Astrocyte (in vitro differentiated cells and primary cell): ENCODE measurements around the gene PRDM10. TPM values are rescaled to one million over a fixed set of nuclear protein-coding genes. Genes with fewer than 3 reads are reported as not detected.

Source experiments
- DNase-seq: peaks from one replicate; pipeline ENCODE4 v3.0.0-alpha.2; 2010; ENCODE audit warnings: low read depth
- FAIRE-seq: peaks from 2 replicates; lab custom pipeline; 2011; peaks lifted over from hg19 to GRCh38; lab: Jason Lieb, UNC
- H2AFZ ChIP-seq: 2 replicates; pipeline ENCODE4 v1.6.0; 2012; ENCODE audit warnings: low read depth, low read length, inconsistent platforms
- H3K27ac ChIP-seq: 2 replicates; pipeline ENCODE4 v1.5.1; 2011; ENCODE audit warnings: low read depth, low read length, inconsistent platforms
- H3K27me3 ChIP-seq: 2 replicates; pipeline ENCODE4 v1.6.0; 2011; ENCODE audit warnings: low read length, inconsistent platforms; ENCODE audit not compliant: insufficient read depth
- H3K36me3 ChIP-seq: 2 replicates; pipeline ENCODE4 v1.5.1; 2011; ENCODE audit warnings: low read length, inconsistent platforms; ENCODE audit not compliant: insufficient read depth
- H3K4me1 ChIP-seq: 2 replicates; pipeline ENCODE4 v1.5.1; 2011; ENCODE audit warnings: low read length, inconsistent platforms; ENCODE audit not compliant: insufficient read depth
- H3K4me2 ChIP-seq: 2 replicates; pipeline ENCODE4 v1.6.0; 2012; ENCODE audit warnings: low read length, inconsistent platforms
- H3K4me3 ChIP-seq: 2 replicates; pipeline ENCODE4 v1.5.1; 2011; ENCODE audit warnings: low read depth, mild to moderate bottlenecking, low read length, inconsistent platforms; ENCODE audit not compliant: insufficient read depth
- H3K79me2 ChIP-seq: 2 replicates; pipeline ENCODE4 v1.6.0; 2012; ENCODE audit warnings: mild to moderate bottlenecking, low read length, inconsistent platforms; ENCODE audit not compliant: insufficient read depth
- H3K9ac ChIP-seq: 2 replicates; pipeline ENCODE4 v1.6.0; 2012; ENCODE audit warnings: mild to moderate bottlenecking, low read length, inconsistent platforms
- H3K9me3 ChIP-seq: 2 replicates; pipeline ENCODE4 v1.5.1; 2012; ENCODE audit warnings: low read depth, mild to moderate bottlenecking, low read length, inconsistent platforms; ENCODE audit not compliant: insufficient read depth
- H4K20me1 ChIP-seq: 2 replicates; pipeline ENCODE4 v1.6.0; 2012; ENCODE audit warnings: low read length, inconsistent platforms; ENCODE audit not compliant: insufficient read depth
- H3K27ac Mint-ChIP-seq: one replicate; pipeline ENCODE4 v1.8.0; 2021; ENCODE audit warnings: mild to moderate bottlenecking, mixed read lengths; ENCODE audit not compliant: unreplicated experiment
- H3K27me3 Mint-ChIP-seq: one replicate; pipeline ENCODE4 v1.8.0; 2021; ENCODE audit warnings: low read depth, mixed read lengths; ENCODE audit not compliant: unreplicated experiment
- H3K36me3 Mint-ChIP-seq: one replicate; pipeline ENCODE4 v1.8.0; 2021; ENCODE audit warnings: low read depth, mixed read lengths; ENCODE audit not compliant: unreplicated experiment
- H3K4me1 Mint-ChIP-seq: one replicate; pipeline ENCODE4 v1.8.0; 2021; ENCODE audit warnings: low read depth, mixed read lengths; ENCODE audit not compliant: unreplicated experiment
- H3K4me3 Mint-ChIP-seq: one replicate; pipeline ENCODE4 v1.8.0; 2021; ENCODE audit warnings: mild to moderate bottlenecking, moderate library complexity, mixed read lengths; ENCODE audit not compliant: unreplicated experiment
- H3K9me3 Mint-ChIP-seq: one replicate; pipeline ENCODE4 v1.8.0; 2021; ENCODE audit warnings: mild to moderate bottlenecking, mixed read lengths; ENCODE audit not compliant: unreplicated experiment
- CTCF ChIP-seq: IDR thresholded peaks from 2 replicates; pipeline ENCODE4 v1.5.1; 2011; ENCODE audit warnings: low read depth, mild to moderate bottlenecking, inconsistent platforms, low read length, moderate library complexity; ENCODE audit not compliant: insufficient read depth
- EZH2 ChIP-seq: IDR thresholded peaks from 2 replicates; pipeline ENCODE4 v1.6.1; 2012; ENCODE audit warnings: mild to moderate bottlenecking, low read length, inconsistent platforms; ENCODE audit not compliant: insufficient read depth
- total RNA-seq: library from RNA; stranded (reverse); gene quantifications from 2 replicates; pipeline ENCODE4 v1.2.1, GENCODE V29; 2021

Gene PRDM10
- total RNA-seq, 1 donor from 2014 or later: 10.1 TPM

GRCh38 chr11:129948926-129949466, 53.6 kb downstream of the PRDM10 start:
- no peak for TF ChIP-seq CTCF
- TF ChIP-seq EZH2: no peak
- Histone ChIP-seq H3K79me2 (no peaks in the 10 kb centered on the region), H3K4me1 (peaks cover 6% of the 10 kb centered on the region)

GRCh38 chr11:129947474-129947873, 55.2 kb downstream of the PRDM10 start:
- FAIRE-seq (no peak), DNase-seq (no peak)
- Histone ChIP-seq H3K27ac (no peak overlapping the region), H2AFZ (no peak overlapping the region), H3K36me3 (no peaks in the 10 kb centered on the region), H3K27me3 (no peaks in the 10 kb centered on the region), H3K9me3 (no peaks in the 10 kb centered on the region), H3K9ac (no peak overlapping the region), H4K20me1 (peaks cover 17% of the 10 kb centered on the region), H3K4me3 (no peak overlapping the region), H3K4me2 (no peak overlapping the region), H3K4me1 (peaks cover 6% of the 10 kb centered on the region), H3K79me2 (no peaks in the 10 kb centered on the region)
- peaks cover 9% of the 10 kb centered on the region for H3K36me3 Mint-ChIP-seq
- H3K27me3 Mint-ChIP-seq: no peaks in the 10 kb centered on the region
- H3K4me1 Mint-ChIP-seq: peaks cover 39% of the 10 kb centered on the region
- H3K27ac Mint-ChIP-seq: peak overlapping the region; percentile 22
- no peak overlapping the region for H3K4me3 Mint-ChIP-seq
- TF ChIP-seq EZH2 (no peak), CTCF (no peak)
- no peaks in the 10 kb centered on the region for H3K9me3 Mint-ChIP-seq

More at GRCh38 chr11:129948926-129949466, 53.6 kb downstream of the PRDM10 start:
- H3K9me3 ChIP-seq: no peaks in the 10 kb centered on the region
- H3K4me3 ChIP-seq: no peak overlapping the region
- FAIRE-seq (no peak), DNase-seq (no peak)
- Mint-ChIP-seq H3K4me1 (peaks cover 39% of the 10 kb centered on the region), H3K4me3 (no peak overlapping the region), H3K27me3 (no peaks in the 10 kb centered on the region), H3K9me3 (no peaks in the 10 kb centered on the region), H3K27ac (no peak overlapping the region), H3K36me3 (peaks cover 8% of the 10 kb centered on the region)
- H4K20me1 ChIP-seq: peaks cover 17% of the 10 kb centered on the region
- no peak overlapping the region for H2AFZ ChIP-seq
- H3K9ac ChIP-seq: no peak overlapping the region
- H3K36me3 ChIP-seq: no peaks in the 10 kb centered on the region
- H3K4me2 ChIP-seq: no peak overlapping the region
- H3K27ac ChIP-seq: no peak overlapping the region
- H3K27me3 ChIP-seq: no peaks in the 10 kb centered on the region

- Histone ChIP-seq H3K4me3 (no peak overlapping the region), H3K4me2 (no peak overlapping the region), H4K20me1 (peaks cover 17% of the 10 kb centered on the region), H3K79me2 (no peaks in the 10 kb centered on the region), H3K4me1 (peaks cover 6% of the 10 kb centered on the region), H3K9me3 (no peaks in the 10 kb centered on the region), H3K9ac (no peak overlapping the region), H2AFZ (no peak overlapping the region), H3K27me3 (no peaks in the 10 kb centered on the region), H3K27ac (no peak overlapping the region), H3K36me3 (no peaks in the 10 kb centered on the region)
- Mint-ChIP-seq H3K4me3 (no peak overlapping the region), H3K36me3 (peaks cover 11% of the 10 kb centered on the region), H3K4me1 (peaks cover 39% of the 10 kb centered on the region), H3K9me3 (no peaks in the 10 kb centered on the region), H3K27me3 (no peaks in the 10 kb centered on the region), H3K27ac (peak overlapping the region; percentile 89)
- TF ChIP-seq CTCF: no peak
- TF ChIP-seq EZH2: no peak
- DNase-seq (no peak), FAIRE-seq (no peak)
Measured at GRCh38 chr11:129946965-129947364, 55.7 kb downstream of the PRDM10 start.
